OCI-LY7 (cell line): ENCODE data around the gene CCDC181. TPM values are rescaled to one million over a fixed set of nuclear protein-coding genes. Genes with fewer than 3 reads are reported as not detected.

Experiments
- BruUV-seq: library from RNA; stranded (reverse); fragments of 400-500 nt; replicated peaks from 2 replicates; lab custom pipeline; 2021; lab: Mats Ljungman, UMichigan
- CTCF ChIA-PET: fragments of 300-600 bp; sonication (Branson Sonifier 250); formaldehyde crosslinking; loops from one replicate; lab custom pipeline; 2022; ENCODE audit warnings: antibody characterized with exemption; ENCODE audit not compliant: unreplicated experiment; lab: Charles Lee
- POLR2A ChIA-PET: fragments of 300-600 bp; sonication (Branson Sonifier 250); formaldehyde crosslinking; loops from one replicate; lab custom pipeline; 2022; ENCODE audit warnings: antibody characterized with exemption; lab: Charles Lee
- DNase-seq: peaks from one replicate; pipeline ENCODE4 v3.0.0-alpha.2; 2015; ENCODE audit warnings: low spot score
- H2AFZ ChIP-seq: fragments of 200-600 bp; sonication (generic), shearing (Covaris generic); 2 replicates; pipeline ENCODE4 v1.6.1; 2014; ENCODE audit warnings: mild to moderate bottlenecking, antibody characterized with exemption, low read length, moderate library complexity
- H3K27ac ChIP-seq: fragments of 200-600 bp; sonication (generic); 2 replicates; pipeline ENCODE4 v1.5.1; 2014; ENCODE audit warnings: mixed run types, low read depth, mild to moderate bottlenecking, moderate library complexity, low read length, inconsistent platforms; ENCODE audit not compliant: poor library complexity, severe bottlenecking
- H3K36me3 ChIP-seq: fragments of 200-600 bp; sonication (generic); 2 replicates; pipeline ENCODE4 v1.6.1; 2014; ENCODE audit warnings: mild to moderate bottlenecking, antibody characterized with exemption, low read length, moderate library complexity, mixed read lengths; ENCODE audit not compliant: insufficient read depth
- H3K4me1 ChIP-seq: fragments of 200-600 bp; sonication (generic); 2 replicates; pipeline ENCODE4 v1.5.1; 2014; ENCODE audit warnings: mild to moderate bottlenecking, low read length; ENCODE audit not compliant: insufficient read depth, poor library complexity, severe bottlenecking
- H3K4me2 ChIP-seq: fragments of 200-600 bp; sonication (generic); 2 replicates; pipeline ENCODE4 v1.6.1; 2014; ENCODE audit warnings: mild to moderate bottlenecking, low read length
- H3K4me3 ChIP-seq: fragments of 200-600 bp; sonication (generic); 2 replicates; pipeline ENCODE4 v1.5.1; 2014; ENCODE audit warnings: mild to moderate bottlenecking, low read depth, low read length; ENCODE audit not compliant: poor library complexity, severe bottlenecking
- H3K79me2 ChIP-seq: fragments of 200-600 bp; sonication (generic); 2 replicates; pipeline ENCODE4 v1.6.1; 2016; ENCODE audit warnings: low read depth, mild to moderate bottlenecking, low read length, moderate library complexity, mixed read lengths; ENCODE audit not compliant: insufficient read depth
- H3K9me2 ChIP-seq: fragments of 200-600 bp; sonication (generic); 2 replicates; pipeline ENCODE4 v1.6.1; 2016; ENCODE audit warnings: mild to moderate bottlenecking, low read length, mixed read lengths; ENCODE audit not compliant: insufficient read depth
- H3K9me3 ChIP-seq: fragments of 200-600 bp; sonication (generic); 2 replicates; pipeline ENCODE4 v1.6.1; 2014; ENCODE audit warnings: mild to moderate bottlenecking, mixed run types, low read length, mixed read lengths
- H4K20me1 ChIP-seq: fragments of 200-600 bp; sonication (generic); 2 replicates; pipeline ENCODE4 v1.6.1; 2014; ENCODE audit warnings: mild to moderate bottlenecking, antibody characterized with exemption, low read length, moderate library complexity, mixed read lengths; ENCODE audit not compliant: insufficient read depth
- CTCF ChIP-seq: fragments of 200-600 bp; sonication (generic); conservative IDR thresholded peaks from 2 replicates; pipeline ENCODE4 v1.5.1; 2014; ENCODE audit warnings: mild to moderate bottlenecking, antibody characterized with exemption, low read length, moderate library complexity, mixed read lengths
- EZH2phosphoT487 ChIP-seq: fragments of 200-600 bp; sonication (generic); IDR thresholded peaks from 2 replicates; pipeline ENCODE4 v1.6.1; 2018; ENCODE audit warnings: low read depth, borderline replicate concordance, mild to moderate bottlenecking, mixed run types, antibody characterized with exemption, low read length, moderate library complexity, mixed read lengths
- intact Hi-C: fragments of 100-400 bp; cut with micrococcal nuclease; formaldehyde crosslinking; loops from one replicate; pipeline ENCODE4 v1.10.0; 2022; ENCODE audit not compliant: unreplicated experiment
- total RNA-seq, 2 experiments: library from RNA; depleted of rRNA in 1 of 2; stranded (reverse); fragments of >200 nt in 1 of 2; shearing (Covaris generic) in 1 of 2; gene quantifications; 2 replicates each; pipeline ENCODE4 v1.2.3, GENCODE V29; 2014 to 2022

The CCDC181 gene
- total RNA-seq, 2 experiments from 2014 or later, result not detected

GRCh38 chr1:169468982-169469381 is 41.7 kb upstream of the CCDC181 start:
- Histone ChIP-seq H3K79me2 (no peaks in the 10 kb centered on the region), H3K27ac (no peak overlapping the region), H2AFZ (no peak overlapping the region), H3K36me3 (no peaks in the 10 kb centered on the region), H4K20me1 (no peaks in the 10 kb centered on the region), H3K4me3 (no peak overlapping the region), H3K4me2 (no peak overlapping the region), H3K9me2 (no peaks in the 10 kb centered on the region), H3K9me3 (no peaks in the 10 kb centered on the region), H3K4me1 (no peaks in the 10 kb centered on the region)
- ChIA-PET POLR2A (interaction anchor here (0.7 kb wide), 1 partner anchor 18 kb away, joined by 4 read pairs; no protein-coding TSS in a partner anchor), CTCF (no interaction called here)
- DNase-seq, result no peak
- intact Hi-C loops, result no loop called here
- TF ChIP-seq EZH2phosphoT487 (no peak), CTCF (no peak)
- BruUV-seq, result no TSS peak

GRCh38 chr1:169466259-169467230 is 39.3 kb upstream of the CCDC181 start:
- Histone ChIP-seq H3K79me2 (no peaks in the 10 kb centered on the region), H3K4me1 (no peaks in the 10 kb centered on the region), H3K36me3 (no peaks in the 10 kb centered on the region), H3K9me3 (no peaks in the 10 kb centered on the region), H3K9me2 (no peaks in the 10 kb centered on the region), H3K4me3 (no peak overlapping the region), H2AFZ (no peak overlapping the region), H3K4me2 (no peak overlapping the region), H4K20me1 (no peaks in the 10 kb centered on the region), H3K27ac (no peak overlapping the region)
- CTCF ChIA-PET, result no interaction called here
- TF ChIP-seq EZH2phosphoT487 (no peak), CTCF (peak; percentile 62)
- intact Hi-C loops, result loop anchor here (2.0 kb wide), 1 partner anchor 80 kb away; no protein-coding TSS in a partner anchor
- no TSS peak for BruUV-seq
- POLR2A ChIA-PET, result no interaction called here
- DNase-seq, result peak; percentile 21

GRCh38 chr1:169465281-169465680 is 38.0 kb upstream of the CCDC181 start:
- BruUV-seq, result no TSS peak
- Histone ChIP-seq H4K20me1 (no peaks in the 10 kb centered on the region), H2AFZ (no peak overlapping the region), H3K4me1 (no peaks in the 10 kb centered on the region), H3K9me2 (no peaks in the 10 kb centered on the region), H3K4me2 (no peak overlapping the region), H3K4me3 (no peak overlapping the region), H3K36me3 (no peaks in the 10 kb centered on the region), H3K79me2 (no peaks in the 10 kb centered on the region), H3K27ac (no peak overlapping the region), H3K9me3 (no peaks in the 10 kb centered on the region)
- TF ChIP-seq EZH2phosphoT487 (no peak), CTCF (no peak)
- no peak for DNase-seq
- CTCF ChIA-PET, result no interaction called here
- POLR2A ChIA-PET, result interaction anchor here (0.7 kb wide), 1 partner anchor 23 kb away, joined by 4 read pairs; no protein-coding TSS in a partner anchor
- intact Hi-C loops, result no loop called here
